ENCODE data around the gene STK24.

STK24 gene

DNA sequence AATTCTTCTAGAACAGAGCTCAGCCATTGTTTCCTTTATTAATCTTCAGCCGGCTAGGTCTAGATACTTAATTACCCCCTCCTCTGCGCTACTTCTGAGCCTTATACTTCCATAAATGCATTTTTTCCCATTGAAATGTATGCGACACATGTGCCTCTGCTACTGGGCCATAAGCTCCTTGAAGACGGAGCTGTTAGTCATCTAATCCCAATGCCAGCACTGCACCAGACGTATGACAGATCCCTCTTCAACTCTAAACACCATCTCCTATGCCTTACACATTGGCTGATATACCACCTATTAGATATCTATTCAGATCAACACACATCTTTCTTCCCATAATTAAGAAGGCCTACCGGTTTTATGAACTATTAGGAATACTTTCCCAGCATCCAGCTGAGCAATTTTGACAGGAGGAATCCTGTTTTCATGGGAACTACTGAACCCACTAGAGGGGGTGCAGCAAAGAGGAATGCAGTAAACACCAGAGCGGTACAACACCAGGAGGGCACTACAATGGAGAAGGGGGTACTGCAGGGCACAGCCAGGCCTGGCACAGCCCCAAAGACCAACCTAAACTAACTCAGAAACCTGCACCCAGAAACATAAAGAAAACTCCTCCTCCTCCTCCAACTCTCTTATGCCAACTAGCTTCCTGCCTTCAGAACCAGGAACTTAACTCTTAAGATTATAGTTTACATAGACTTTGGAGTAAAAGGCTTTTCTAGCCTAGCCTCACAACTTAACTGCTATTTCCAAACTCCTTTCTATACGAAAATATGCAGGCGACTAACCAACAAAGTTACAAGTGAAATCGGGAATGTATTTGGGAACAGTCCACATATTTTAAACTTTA lies 18.7 kb downstream of the STK24 start:
- no peaks in the 10 kb centered on the region for H3K9me3 ChIP-seq (ENCODE audit: control insufficient read depth, low read length)
- H3K27ac ChIP-seq (ENCODE audit: insufficient read depth, low read depth, low read length, poor library complexity, severe bottlenecking) = no peak overlapping the region
- no peaks in the 10 kb centered on the region for H3K36me3 ChIP-seq (ENCODE audit: control insufficient read depth, insufficient read depth, low read length)
- H3K27me3 ChIP-seq (ENCODE audit: control insufficient read depth, insufficient read depth, low read length, poor library complexity, severe bottlenecking) = no peaks in the 10 kb centered on the region
- H3K4me3 ChIP-seq (ENCODE audit: insufficient read depth, low read depth, low read length) = no peak overlapping the region
- H3K4me1 ChIP-seq (ENCODE audit: control insufficient read depth, insufficient read depth, low read length) = peaks cover 8% of the 10 kb centered on the region
- 87 to 90% methylated on average over 10 of the region's 10 CpGs for WGBS, 2 experiments

GRCh38 chr13:98556968-98557631 lies 19.8 kb downstream of the STK24 start:
- no peaks in the 10 kb centered on the region for H3K27me3 ChIP-seq (ENCODE audit: control insufficient read depth, insufficient read depth, low read length, poor library complexity, severe bottlenecking)
- WGBS, 2 experiments = 82 to 85% methylated on average over 10 of the region's 10 CpGs
- H3K9me3 ChIP-seq (ENCODE audit: control insufficient read depth, low read length) = no peaks in the 10 kb centered on the region
- no peak overlapping the region for H3K27ac ChIP-seq (ENCODE audit: insufficient read depth, low read depth, low read length, poor library complexity, severe bottlenecking)
- no peak overlapping the region for H3K4me3 ChIP-seq (ENCODE audit: insufficient read depth, low read depth, low read length)
- H3K36me3 ChIP-seq (ENCODE audit: control insufficient read depth, insufficient read depth, low read length) = no peaks in the 10 kb centered on the region
- H3K4me1 ChIP-seq (ENCODE audit: control insufficient read depth, insufficient read depth, low read length) = peaks cover 8% of the 10 kb centered on the region

DNA sequence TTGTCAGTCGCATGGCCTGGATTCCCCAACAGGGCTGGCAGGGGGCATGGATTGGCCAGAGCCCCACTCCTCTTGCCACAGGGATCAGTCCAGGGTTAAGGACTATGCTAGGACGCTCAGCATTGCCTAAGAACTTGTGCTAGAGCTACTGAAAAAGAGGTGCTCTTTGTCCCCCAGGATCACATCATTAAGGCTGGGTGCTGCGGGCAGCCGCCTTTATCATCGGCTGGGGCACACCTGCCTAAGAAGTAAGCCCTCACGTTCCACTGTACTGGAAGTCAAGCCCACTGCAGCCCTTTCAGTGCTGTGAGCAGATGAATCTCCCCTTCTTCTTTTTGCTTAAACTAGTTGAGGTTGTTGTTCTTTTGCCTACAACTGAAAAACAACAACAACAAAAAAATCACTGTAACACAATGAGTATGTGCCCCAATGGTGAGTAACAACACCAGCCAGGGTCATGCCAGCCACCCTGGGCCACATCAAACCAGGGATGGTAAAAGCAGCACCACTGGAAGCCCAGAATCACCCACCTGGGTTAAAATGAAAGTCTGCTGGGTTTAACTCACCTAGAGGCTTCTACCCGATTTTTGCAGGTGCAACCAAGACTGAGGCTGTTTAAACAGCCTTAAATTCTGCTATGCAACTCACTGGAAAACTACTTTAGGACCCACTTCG lies 20.6 kb downstream of the STK24 start:
- 95 to 97% methylated on average over 8 of the region's 8 CpGs for WGBS, 2 experiments
- H3K27ac ChIP-seq (ENCODE audit: insufficient read depth, low read depth, low read length, poor library complexity, severe bottlenecking) = no peak overlapping the region

GRCh38 chr13:98549728-98550317 lies 27.1 kb downstream of the STK24 start:
- Histone ChIP-seq H3K4me3 (ENCODE audit: insufficient read depth, low read depth, low read length) (no peak overlapping the region), H3K4me1 (ENCODE audit: control insufficient read depth, insufficient read depth, low read length) (peaks cover 2% of the 10 kb centered on the region), H3K9me3 (ENCODE audit: control insufficient read depth, low read length) (no peaks in the 10 kb centered on the region), H3K36me3 (ENCODE audit: control insufficient read depth, insufficient read depth, low read length) (peaks cover 5% of the 10 kb centered on the region), H3K27ac (ENCODE audit: insufficient read depth, low read depth, low read length, poor library complexity, severe bottlenecking) (no peak overlapping the region), H3K27me3 (ENCODE audit: control insufficient read depth, insufficient read depth, low read length, poor library complexity, severe bottlenecking) (no peaks in the 10 kb centered on the region)
- WGBS, 2 experiments = 86 to 94% methylated on average over 3 of the region's 3 CpGs

More for the DNA sequence above, 20.6 kb downstream of the STK24 start:
- Histone ChIP-seq H3K27me3 (ENCODE audit: control insufficient read depth, insufficient read depth, low read length, poor library complexity, severe bottlenecking) (no peaks in the 10 kb centered on the region), H3K9me3 (ENCODE audit: control insufficient read depth, low read length) (no peaks in the 10 kb centered on the region), H3K36me3 (ENCODE audit: control insufficient read depth, insufficient read depth, low read length) (peaks cover 4% of the 10 kb centered on the region), H3K4me1 (ENCODE audit: control insufficient read depth, insufficient read depth, low read length) (peaks cover 8% of the 10 kb centered on the region), H3K4me3 (ENCODE audit: insufficient read depth, low read depth, low read length) (no peak overlapping the region)

- Histone ChIP-seq H3K9me3 (ENCODE audit: control insufficient read depth, low read length) (no peaks in the 10 kb centered on the region), H3K36me3 (ENCODE audit: control insufficient read depth, insufficient read depth, low read length) (peaks cover 5% of the 10 kb centered on the region), H3K27me3 (ENCODE audit: control insufficient read depth, insufficient read depth, low read length, poor library complexity, severe bottlenecking) (no peaks in the 10 kb centered on the region), H3K27ac (ENCODE audit: insufficient read depth, low read depth, low read length, poor library complexity, severe bottlenecking) (no peak overlapping the region), H3K4me3 (ENCODE audit: insufficient read depth, low read depth, low read length) (no peak overlapping the region), H3K4me1 (ENCODE audit: control insufficient read depth, insufficient read depth, low read length) (peaks cover 9% of the 10 kb centered on the region)
- 95% methylated on average over 7 of the region's 7 CpGs for WGBS, 2 experiments
Measured at GRCh38 chr13:98549006-98549727, 27.7 kb downstream of the STK24 start.

GRCh38 chr13:98548230-98548629 lies 28.7 kb downstream of the STK24 start:
- Histone ChIP-seq H3K36me3 (ENCODE audit: control insufficient read depth, insufficient read depth, low read length) (peaks cover 5% of the 10 kb centered on the region), H3K9me3 (ENCODE audit: control insufficient read depth, low read length) (no peaks in the 10 kb centered on the region), H3K27ac (ENCODE audit: insufficient read depth, low read depth, low read length, poor library complexity, severe bottlenecking) (no peak overlapping the region), H3K4me1 (ENCODE audit: control insufficient read depth, insufficient read depth, low read length) (peaks cover 16% of the 10 kb centered on the region), H3K4me3 (ENCODE audit: insufficient read depth, low read depth, low read length) (no peak overlapping the region), H3K27me3 (ENCODE audit: control insufficient read depth, insufficient read depth, low read length, poor library complexity, severe bottlenecking) (no peaks in the 10 kb centered on the region)
- 76 to 88% methylated on average over 3 of the region's 3 CpGs for WGBS, 2 experiments

DNA sequence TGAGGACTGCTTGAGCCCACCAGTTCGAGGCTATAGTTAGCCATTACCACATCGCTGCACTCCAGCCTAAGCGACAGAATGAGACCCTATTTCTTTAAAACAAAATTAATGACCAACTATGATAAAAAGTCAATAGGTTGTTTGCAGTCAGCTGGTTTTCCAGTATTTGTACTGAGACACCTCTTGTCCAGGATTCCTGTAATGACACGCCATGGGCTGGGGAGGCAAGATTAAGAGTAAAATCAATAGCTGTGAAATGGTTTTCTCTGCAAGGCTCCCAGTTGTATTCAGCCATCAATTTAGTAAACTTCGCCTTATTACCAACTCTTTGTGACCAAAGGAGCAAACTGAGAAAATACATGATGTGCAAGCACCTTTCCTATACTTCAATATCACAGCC lies 29.5 kb downstream of the STK24 start:
- H3K27ac ChIP-seq (ENCODE audit: insufficient read depth, low read depth, low read length, poor library complexity, severe bottlenecking) = no peak overlapping the region
- peaks cover 5% of the 10 kb centered on the region for H3K36me3 ChIP-seq (ENCODE audit: control insufficient read depth, insufficient read depth, low read length)
- no peak overlapping the region for H3K4me3 ChIP-seq (ENCODE audit: insufficient read depth, low read depth, low read length)
- peaks cover 23% of the 10 kb centered on the region for H3K4me1 ChIP-seq (ENCODE audit: control insufficient read depth, insufficient read depth, low read length)
- no peaks in the 10 kb centered on the region for H3K27me3 ChIP-seq (ENCODE audit: control insufficient read depth, insufficient read depth, low read length, poor library complexity, severe bottlenecking)
- 94 to 95% methylated on average over 5 of the region's 5 CpGs for WGBS, 2 experiments
- H3K9me3 ChIP-seq (ENCODE audit: control insufficient read depth, low read length) = no peaks in the 10 kb centered on the region

DNA sequence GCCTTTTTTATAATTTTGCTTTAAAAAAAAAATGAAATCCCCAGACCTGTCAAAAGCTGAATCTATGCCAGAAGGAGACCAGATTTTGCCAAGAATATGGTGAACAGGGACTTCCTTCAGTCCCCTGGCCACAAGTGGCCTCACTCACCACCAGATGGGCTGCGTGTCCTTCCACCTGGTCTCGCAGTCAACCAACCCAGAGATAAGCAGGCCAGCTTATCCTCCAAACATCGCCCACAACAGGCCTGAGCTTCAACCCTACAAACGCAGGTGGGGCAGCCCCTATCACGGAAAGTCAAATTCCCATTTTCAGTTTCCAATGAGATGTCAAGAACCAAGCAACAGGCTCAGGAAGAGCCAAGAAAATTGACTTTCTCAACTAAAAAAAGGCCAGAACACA lies 30.5 kb downstream of the STK24 start:
- Histone ChIP-seq H3K27me3 (ENCODE audit: control insufficient read depth, insufficient read depth, low read length, poor library complexity, severe bottlenecking) (no peaks in the 10 kb centered on the region), H3K4me1 (ENCODE audit: control insufficient read depth, insufficient read depth, low read length) (peaks cover 26% of the 10 kb centered on the region), H3K9me3 (ENCODE audit: control insufficient read depth, low read length) (no peaks in the 10 kb centered on the region), H3K4me3 (ENCODE audit: insufficient read depth, low read depth, low read length) (no peak overlapping the region), H3K36me3 (ENCODE audit: control insufficient read depth, insufficient read depth, low read length) (peaks cover 2% of the 10 kb centered on the region), H3K27ac (ENCODE audit: insufficient read depth, low read depth, low read length, poor library complexity, severe bottlenecking) (no peak overlapping the region)
- WGBS, 2 experiments = 75 to 76% methylated on average over 5 of the region's 5 CpGs

- no peak overlapping the region for H3K27ac ChIP-seq (ENCODE audit: insufficient read depth, low read depth, low read length, poor library complexity, severe bottlenecking)
- H3K27me3 ChIP-seq (ENCODE audit: control insufficient read depth, insufficient read depth, low read length, poor library complexity, severe bottlenecking) = no peaks in the 10 kb centered on the region
- 53 to 58% methylated on average over 16 of the region's 16 CpGs for WGBS, 2 experiments
- H3K4me1 ChIP-seq (ENCODE audit: control insufficient read depth, insufficient read depth, low read length) = peaks cover 36% of the 10 kb centered on the region
- H3K9me3 ChIP-seq (ENCODE audit: control insufficient read depth, low read length) = no peaks in the 10 kb centered on the region
- no peak overlapping the region for H3K4me3 ChIP-seq (ENCODE audit: insufficient read depth, low read depth, low read length)
- no peaks in the 10 kb centered on the region for H3K36me3 ChIP-seq (ENCODE audit: control insufficient read depth, insufficient read depth, low read length)
Measured at GRCh38 chr13:98544104-98544710, 32.7 kb downstream of the STK24 start.
